Measurements from ENCODE around the gene CCNYL1. TPM values are rescaled to one million over a fixed set of nuclear protein-coding genes. Genes with fewer than 3 reads are reported as not detected.

The CCNYL1 gene
- polyA plus RNA-seq = 2.4 TPM

- H3K9me3 Mint-ChIP-seq = no peaks in the 10 kb centered on the region
- H3K36me3 Mint-ChIP-seq = no peaks in the 10 kb centered on the region
- H3K4me3 Mint-ChIP-seq = peak within 1 kb of the TSS; percentile 91 to 100 (median 98)
- H3K4me1 Mint-ChIP-seq = peaks cover 12 to 25% (median 18%) of the 10 kb centered on the region in 3 donors
- peak within 1 kb of the TSS; percentile 90 to 96 (median 93) for H3K27ac Mint-ChIP-seq
- H3K27me3 Mint-ChIP-seq = no peaks in the 10 kb centered on the region
These were observed at the start of gene CCNYL1 for GRCh38 chr2:207710814-207711740. CCNYL1 (plus strand) TSS chr2:207711640; CDS start chr2:207711897, 257 bp downstream.

DNA sequence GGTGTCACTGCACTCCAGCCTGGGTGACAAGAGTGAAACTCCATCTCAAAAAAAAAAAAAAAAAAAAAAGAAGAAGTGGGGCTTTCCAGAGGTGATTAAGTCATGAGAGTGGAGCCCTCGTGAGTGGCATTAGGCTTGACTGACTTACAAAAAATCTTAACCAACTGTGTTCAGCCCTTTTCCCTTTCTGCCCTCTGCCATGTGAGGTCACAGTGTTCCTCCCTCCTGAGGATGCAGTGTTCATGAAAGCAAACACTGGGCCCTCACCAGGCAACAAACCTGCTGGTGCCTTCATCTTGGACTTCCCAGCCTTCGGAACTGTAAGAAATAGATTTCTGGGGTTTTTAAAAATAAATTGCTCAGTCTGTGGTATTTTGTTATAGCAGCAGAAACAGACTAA lies 49.2 kb upstream of the CCNYL1 start:
- Mint-ChIP-seq H3K36me3 (no peaks in the 10 kb centered on the region), H3K9me3 (no peaks in the 10 kb centered on the region), H3K27ac (peak overlapping the region; percentile 92 to 99 (median 96)), H3K4me1 (peaks cover 27 to 41% (median 35%) of the 10 kb centered on the region in 3 donors), H3K4me3 (peak overlapping the region; percentile 69 to 92 (median 83)), H3K27me3 (no peaks in the 10 kb centered on the region)

GRCh38 chr2:207663870-207664545 lies 47.4 kb upstream of the CCNYL1 start:
- Mint-ChIP-seq H3K9me3 (peaks cover 0 to under 1% (median under 1%) of the 10 kb centered on the region in 3 donors), H3K4me3 (peak overlapping the region; percentile 66 to 78 (median 69)), H3K36me3 (no peaks in the 10 kb centered on the region), H3K27ac (peak overlapping the region; percentile 86 to 95 (median 92)), H3K4me1 (peaks cover 31 to 41% (median 36%) of the 10 kb centered on the region in 3 donors), H3K27me3 (no peaks in the 10 kb centered on the region)

- no peaks in the 10 kb centered on the region for H3K27me3 Mint-ChIP-seq
- no peaks in the 10 kb centered on the region for H3K36me3 Mint-ChIP-seq
- H3K9me3 Mint-ChIP-seq = peaks cover 0 to 4% (median 2%) of the 10 kb centered on the region in 3 donors
- no peak overlapping the region for H3K27ac Mint-ChIP-seq
- H3K4me1 Mint-ChIP-seq = peaks cover 13 to 17% (median 16%) of the 10 kb centered on the region in 3 donors
- no peak overlapping the region for H3K4me3 Mint-ChIP-seq
These were observed 40.6 kb upstream of the CCNYL1 start for GRCh38 chr2:207670887-207671286.

DNA sequence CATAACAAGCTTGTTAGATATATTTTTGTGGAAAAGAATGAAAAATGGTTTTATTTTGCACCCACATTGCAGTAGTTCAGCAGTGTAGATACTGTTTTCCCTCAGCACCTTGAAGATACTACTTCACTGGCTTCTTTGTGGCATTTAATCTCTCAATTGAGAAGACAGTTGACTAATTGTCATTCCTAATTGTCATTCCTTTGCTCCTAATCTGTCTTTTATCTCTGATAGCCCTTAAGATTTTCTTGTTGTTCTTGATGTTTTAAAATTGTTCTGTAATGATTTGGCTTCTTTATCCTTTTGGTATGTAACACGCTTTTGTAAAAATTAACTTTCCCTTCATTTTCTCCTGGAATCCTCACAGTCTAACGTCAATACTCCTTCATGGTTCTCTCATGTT lies 38.0 kb upstream of the CCNYL1 start:
- H3K4me1 Mint-ChIP-seq = peaks cover 5 to 11% (median 8%) of the 10 kb centered on the region in 3 donors
- H3K9me3 Mint-ChIP-seq = peaks cover 0 to 4% (median 2%) of the 10 kb centered on the region in 3 donors
- no peak overlapping the region for H3K4me3 Mint-ChIP-seq
- no peaks in the 10 kb centered on the region for H3K27me3 Mint-ChIP-seq
- no peak overlapping the region for H3K27ac Mint-ChIP-seq
- no peaks in the 10 kb centered on the region for H3K36me3 Mint-ChIP-seq

- no peaks in the 10 kb centered on the region for H3K36me3 Mint-ChIP-seq
- H3K27ac Mint-ChIP-seq = no peak overlapping the region
- no peaks in the 10 kb centered on the region for H3K27me3 Mint-ChIP-seq
These were observed 37.1 kb upstream of the CCNYL1 start for GRCh38 chr2:207674266-207674774.

DNA sequence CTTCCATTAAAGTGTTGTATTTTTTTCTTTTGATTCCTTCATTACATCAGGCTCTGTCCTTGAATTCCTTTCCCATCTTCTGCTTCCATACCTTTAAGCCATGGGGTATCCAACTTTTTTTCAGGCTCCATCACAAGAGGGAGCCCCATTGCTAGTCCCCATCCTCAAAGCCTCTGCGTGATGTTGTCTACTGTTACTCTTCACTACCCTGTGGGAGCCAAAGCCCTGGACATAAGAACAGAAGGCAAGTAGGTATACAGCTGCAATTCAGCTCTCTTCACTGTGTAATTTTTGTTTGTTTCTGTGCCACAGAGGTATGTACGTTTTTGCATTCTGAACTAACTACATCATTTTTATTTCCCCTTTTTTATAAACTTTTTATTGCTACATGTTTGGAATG lies 36.6 kb upstream of the CCNYL1 start:
- Mint-ChIP-seq H3K27me3 (no peaks in the 10 kb centered on the region), H3K9me3 (no peaks in the 10 kb centered on the region), H3K36me3 (no peaks in the 10 kb centered on the region), H3K4me1 (peaks cover 0 to 7% (median 4%) of the 10 kb centered on the region in 3 donors), H3K4me3 (no peak overlapping the region), H3K27ac (no peak overlapping the region)

More at GRCh38 chr2:207674266-207674774, 37.1 kb upstream of the CCNYL1 start:
- H3K9me3 Mint-ChIP-seq = peaks cover 0 to 2% (median 0%) of the 10 kb centered on the region in 3 donors
- no peak overlapping the region for H3K4me3 Mint-ChIP-seq
- peaks cover 0 to 7% (median 4%) of the 10 kb centered on the region in 3 donors for H3K4me1 Mint-ChIP-seq

GRCh38 chr2:207676827-207677354 lies 34.5 kb upstream of the CCNYL1 start:
- peaks cover 0 to 7% (median 4%) of the 10 kb centered on the region in 3 donors for H3K4me1 Mint-ChIP-seq
- peaks cover 2% of the 10 kb centered on the region for H3K27me3 Mint-ChIP-seq
- H3K27ac Mint-ChIP-seq = peak overlapping the region in 1 of 3 donors; percentile 54
- H3K36me3 Mint-ChIP-seq = no peaks in the 10 kb centered on the region
- no peaks in the 10 kb centered on the region for H3K9me3 Mint-ChIP-seq
- no peak overlapping the region for H3K4me3 Mint-ChIP-seq

DNA sequence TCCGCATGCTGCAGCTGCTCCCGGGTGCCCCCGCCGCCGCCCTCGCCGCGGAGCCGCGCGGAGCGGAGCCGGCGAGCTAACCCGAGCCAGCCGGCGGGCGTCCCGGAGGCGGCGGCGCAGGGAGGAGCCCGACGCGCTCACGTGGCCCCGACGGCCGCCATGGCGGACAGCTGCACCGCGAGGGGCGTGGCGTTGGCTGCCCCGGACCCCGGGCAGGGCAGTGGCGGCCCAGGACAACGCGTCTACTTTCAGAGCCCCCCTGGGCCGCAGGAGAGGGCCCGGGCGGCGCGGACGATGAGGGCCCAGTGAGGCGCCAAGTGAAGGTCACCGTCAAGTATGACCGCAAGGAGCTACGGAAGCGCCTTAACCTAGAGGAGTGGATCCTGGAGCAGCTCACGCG lies 30.0 kb upstream of the CCNYL1 start:
- peaks cover 0 to 7% (median 5%) of the 10 kb centered on the region in 3 donors for H3K4me1 Mint-ChIP-seq
- peaks cover 2% of the 10 kb centered on the region for H3K27me3 Mint-ChIP-seq
- H3K27ac Mint-ChIP-seq = no peak overlapping the region
- no peaks in the 10 kb centered on the region for H3K36me3 Mint-ChIP-seq
- H3K9me3 Mint-ChIP-seq = no peaks in the 10 kb centered on the region
- no peak overlapping the region for H3K4me3 Mint-ChIP-seq

GRCh38 chr2:207682557-207682956 lies 28.9 kb upstream of the CCNYL1 start:
- Mint-ChIP-seq H3K4me1 (peaks cover 0 to 3% (median 0%) of the 10 kb centered on the region in 3 donors), H3K27me3 (peaks cover 2% of the 10 kb centered on the region), H3K9me3 (no peaks in the 10 kb centered on the region), H3K36me3 (no peaks in the 10 kb centered on the region), H3K4me3 (no peak overlapping the region), H3K27ac (no peak overlapping the region)

DNA sequence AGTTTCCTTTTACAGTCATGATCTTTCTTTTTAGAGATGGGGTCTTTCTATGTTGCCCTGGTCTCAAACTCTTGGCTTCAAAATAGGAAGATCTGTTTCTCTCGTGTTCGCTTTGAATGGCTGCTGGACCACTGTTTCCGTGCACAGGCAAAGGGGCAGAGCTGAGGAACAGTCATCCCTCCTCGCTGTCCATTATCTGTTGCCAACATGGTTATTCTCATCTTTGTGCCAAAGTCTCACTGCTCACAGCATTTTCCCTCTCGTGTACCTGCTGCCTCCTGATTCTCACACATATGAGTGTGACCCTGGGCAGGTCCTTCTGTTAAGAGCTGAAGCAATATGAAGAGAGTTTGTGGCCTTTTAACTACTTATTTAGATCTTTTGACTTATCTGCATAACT lies 28.0 kb upstream of the CCNYL1 start:
- no peak overlapping the region for H3K27ac Mint-ChIP-seq
- H3K4me3 Mint-ChIP-seq = no peak overlapping the region
- no peaks in the 10 kb centered on the region for H3K36me3 Mint-ChIP-seq
- H3K27me3 Mint-ChIP-seq = peaks cover 2% of the 10 kb centered on the region
- no peaks in the 10 kb centered on the region for H3K9me3 Mint-ChIP-seq
- peaks cover 1 to 3% (median 3%) of the 10 kb centered on the region in 3 donors for H3K4me1 Mint-ChIP-seq

GRCh38 chr2:207683879-207684627 lies 27.4 kb upstream of the CCNYL1 start:
- H3K4me1 Mint-ChIP-seq = peaks cover 2 to 5% (median 3%) of the 10 kb centered on the region in 3 donors
- H3K27ac Mint-ChIP-seq = no peak overlapping the region
- no peaks in the 10 kb centered on the region for H3K36me3 Mint-ChIP-seq
- peaks cover 2% of the 10 kb centered on the region for H3K27me3 Mint-ChIP-seq
- peak overlapping the region in 1 of 4 donors; percentile 20 for H3K4me3 Mint-ChIP-seq
- no peaks in the 10 kb centered on the region for H3K9me3 Mint-ChIP-seq

DNA sequence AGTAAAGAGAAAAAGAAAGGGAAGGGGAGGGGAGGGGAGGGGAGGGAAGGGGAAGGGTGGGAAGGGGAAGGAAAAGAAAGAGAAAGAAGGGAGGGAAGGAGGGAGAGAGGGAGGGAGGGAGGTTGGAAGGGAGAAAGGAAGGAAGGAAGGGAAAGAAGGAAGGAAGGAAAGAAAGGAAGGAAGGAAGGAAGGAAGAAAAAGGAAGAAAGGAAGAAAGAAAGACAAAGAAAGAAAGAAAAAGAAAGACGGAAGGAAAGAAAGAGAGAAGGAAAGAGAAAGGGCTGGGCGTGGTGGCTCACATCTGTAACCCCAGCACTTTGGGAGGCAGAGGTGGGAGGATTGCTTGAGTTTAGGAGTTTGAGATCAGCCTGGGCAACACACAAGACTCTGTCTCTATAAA lies 24.6 kb upstream of the CCNYL1 start:
- no peaks in the 10 kb centered on the region for H3K36me3 Mint-ChIP-seq
- H3K27me3 Mint-ChIP-seq = no peaks in the 10 kb centered on the region
- no peaks in the 10 kb centered on the region for H3K9me3 Mint-ChIP-seq
- H3K4me1 Mint-ChIP-seq = peaks cover 3 to 5% (median 4%) of the 10 kb centered on the region in 3 donors
- no peak overlapping the region for H3K4me3 Mint-ChIP-seq
- H3K27ac Mint-ChIP-seq = no peak overlapping the region

- no peaks in the 10 kb centered on the region for H3K27me3 Mint-ChIP-seq
- H3K27ac Mint-ChIP-seq = no peak overlapping the region
- peaks cover 5 to 10% (median 8%) of the 10 kb centered on the region in 3 donors for H3K4me1 Mint-ChIP-seq
- H3K9me3 Mint-ChIP-seq = no peaks in the 10 kb centered on the region
- H3K4me3 Mint-ChIP-seq = no peak overlapping the region
- H3K36me3 Mint-ChIP-seq = peaks cover 2% of the 10 kb centered on the region
These were observed 22.8 kb upstream of the CCNYL1 start for GRCh38 chr2:207688597-207688996.
